Kidney (tissue), 14 donors: Measurements from ENCODE around the gene ELOVL6. TPM values are rescaled to one million over a fixed set of nuclear protein-coding genes. Genes with fewer than 3 reads are reported as not detected.

Source experiments
- DNase-seq, 5 donors: peaks; one replicate each; pipeline ENCODE4 v3.0.0-alpha.2; 2013 to 2020
- FAIRE-seq: peaks from 2 replicates; lab custom pipeline; 2012; peaks lifted over from hg19 to GRCh38; lab: Jason Lieb, UNC
- H3K27ac ChIP-seq, 2 donors: one replicate each; pipeline ENCODE4 v1.7.0; 2013; ENCODE audit warnings: low read depth in 2 of 2, low read length in 2 of 2, inconsistent platforms in 1 of 2
- H3K27me3 ChIP-seq: one replicate; pipeline ENCODE4 v1.7.1; 2013; ENCODE audit warnings: low read length, inconsistent platforms; ENCODE audit not compliant: control insufficient read depth, insufficient read depth
- H3K36me3 ChIP-seq, 3 donors: one replicate each; pipeline versions ENCODE4 v1.7.0 to v1.7.1; 2013; ENCODE audit warnings: low read length in 3 of 3, control low read depth in 1 of 3, inconsistent platforms in 1 of 3; ENCODE audit not compliant: insufficient read depth in 3 of 3, control insufficient read depth in 2 of 3
- H3K4me1 ChIP-seq, 3 donors: one replicate each; pipeline versions ENCODE4 v1.7.0 to v1.7.1; 2013; ENCODE audit warnings: low read length in 3 of 3, inconsistent platforms in 1 of 3, low read depth in 1 of 3; ENCODE audit not compliant: control insufficient read depth in 2 of 3, insufficient read depth in 2 of 3
- H3K4me3 ChIP-seq, 3 donors: one replicate each; pipeline versions ENCODE4 v1.7.0 to v1.8.1; 2013; ENCODE audit warnings: low read length in 3 of 3, control low read depth in 1 of 3, inconsistent platforms in 1 of 3
- H3K9ac ChIP-seq, 3 donors: one replicate each; pipeline versions ENCODE4 v1.7.0 to v1.7.1; 2013; ENCODE audit warnings: low read length in 3 of 3, control low read depth in 1 of 3, inconsistent platforms in 1 of 3
- H3K9me3 ChIP-seq, 3 donors: one replicate each; pipeline versions ENCODE4 v1.7.0 to v1.7.1; 2013; ENCODE audit warnings: low read length in 3 of 3, control low read depth in 1 of 3, inconsistent platforms in 1 of 3; ENCODE audit not compliant: control insufficient read depth in 2 of 3, insufficient read depth in 1 of 3
- CTCF ChIP-seq: IDR thresholded peaks from 3 replicates; pipeline ENCODE4 v1.5.1; 2012; ENCODE audit warnings: mild to moderate bottlenecking, moderate library complexity, borderline replicate concordance; ENCODE audit not compliant: insufficient read depth; ENCODE audit errors: extremely low read depth
- intact Hi-C: fragments of 100-400 bp; cut with DNase I; formaldehyde crosslinking; loops from one replicate; pipeline ENCODE4 v1.11.1; 2022
- polyA plus RNA-seq: library from polyadenylated mRNA; stranded (reverse); fragments of 350-450 nt; fragmentation: Illumina TruSeq; extraction: RNeasy Lipid Tissue Mini Kit (QIAGEN cat#74804); gene quantifications from one replicate; pipeline ENCODE4 v1.2.3, GENCODE V29; 2014; ENCODE audit warnings: low read depth, low replicate concordance; ENCODE audit not compliant: insufficient read depth
- total RNA-seq: library from RNA; stranded (reverse); fragmentation: NEBNext Ultra II Directional; extraction: Animal tissue kit (Norgen Biotek cat#: 25700); gene quantifications from one replicate; pipeline ENCODE4 v1.2.1, GENCODE V29; 2021
- donor health status: control.
- donor health status: control.
- donor health status: control.
- donor health status: control.
- donor health status: control.
- donor health status: DM: yes; HTN: yes; CAD: no.
- donor health status: Normal renal cell carcinoma (clear cell type).

The ELOVL6 gene
- total and polyA plus RNA-seq, 2 donors from 2014 or later, result 10.7 to 21.5 TPM

GRCh38 chr4:110188113-110188512 is 10.3 kb downstream of the ELOVL6 start:
- no peaks in the 10 kb centered on the region for H3K9me3 ChIP-seq
- no peaks in the 10 kb centered on the region for H3K4me1 ChIP-seq
- H3K27ac ChIP-seq, result no peak overlapping the region
- H3K4me3 ChIP-seq, result no peak overlapping the region
- H3K9ac ChIP-seq, result no peak overlapping the region
- no peaks in the 10 kb centered on the region for H3K36me3 ChIP-seq
- no peaks in the 10 kb centered on the region for H3K27me3 ChIP-seq
- DNase-seq (no peak), FAIRE-seq (no peak)
- intact Hi-C loops, result no loop called here
- no peak for TF ChIP-seq CTCF

GRCh38 chr4:110184791-110185155 is 13.6 kb downstream of the ELOVL6 start:
- Histone ChIP-seq H3K27me3 (no peaks in the 10 kb centered on the region), H3K4me1 (no peaks in the 10 kb centered on the region), H3K4me3 (no peak overlapping the region), H3K36me3 (no peaks in the 10 kb centered on the region), H3K9ac (no peak overlapping the region), H3K9me3 (no peaks in the 10 kb centered on the region), H3K27ac (no peak overlapping the region)
- no peak for TF ChIP-seq CTCF
- DNase-seq, result no peak
- no peak for FAIRE-seq
- intact Hi-C loops, result no loop called here

GRCh38 chr4:110184140-110184790 is 14.2 kb downstream of the ELOVL6 start:
- H3K27me3 ChIP-seq, result no peaks in the 10 kb centered on the region
- H3K9me3 ChIP-seq, result no peaks in the 10 kb centered on the region
- H3K4me1 ChIP-seq, result no peaks in the 10 kb centered on the region
- FAIRE-seq (no peak), DNase-seq (no peak)
- H3K4me3 ChIP-seq, result no peak overlapping the region
- intact Hi-C loops, result no loop called here
- no peak overlapping the region for H3K9ac ChIP-seq
- H3K36me3 ChIP-seq, result no peaks in the 10 kb centered on the region
- no peak overlapping the region for H3K27ac ChIP-seq
- TF ChIP-seq CTCF, result no peak

GRCh38 chr4:110183643-110184042 is 14.8 kb downstream of the ELOVL6 start:
- H3K9me3 ChIP-seq, result no peaks in the 10 kb centered on the region
- no peak overlapping the region for H3K4me3 ChIP-seq
- no peak for TF ChIP-seq CTCF
- no peak for FAIRE-seq
- H3K27me3 ChIP-seq, result no peaks in the 10 kb centered on the region
- no peaks in the 10 kb centered on the region for H3K4me1 ChIP-seq
- H3K9ac ChIP-seq, result no peak overlapping the region
- H3K27ac ChIP-seq, result no peak overlapping the region
- H3K36me3 ChIP-seq, result no peaks in the 10 kb centered on the region
- peak in 3 of 5 donors; percentile 25 to 56 (median 37) for DNase-seq
- intact Hi-C loops, result no loop called here
